Measurements from ENCODE around the gene ZNF536. TPM values are rescaled to one million over a fixed set of nuclear protein-coding genes. Genes with fewer than 3 reads are reported as not detected.

The ZNF536 gene
- total RNA-seq, 1 experiment from 2014 or later, result 2.7 TPM

GRCh38 chr19:30579419-30579818, 207.2 kb downstream of the ZNF536 start:
- in situ Hi-C loops (cut with HindIII; ENCODE audit: low pct_unique_long_range_greater_than_20kb, low sequenced_read_pairs), result no loop called here
- DNase-seq (ENCODE audit: low read depth, low spot score), result no peak

- in situ Hi-C loops (cut with HindIII; ENCODE audit: low pct_unique_long_range_greater_than_20kb, low sequenced_read_pairs), result no loop called here
- no peak for DNase-seq (ENCODE audit: low read depth, low spot score)
Observed at GRCh38 chr19:30580673-30581072, 208.5 kb downstream of the ZNF536 start.

- in situ Hi-C loops (cut with HindIII; ENCODE audit: low pct_unique_long_range_greater_than_20kb, low sequenced_read_pairs), result no loop called here
- no peak for DNase-seq (ENCODE audit: low read depth, low spot score)
Observed at GRCh38 chr19:30584090-30584489, 211.9 kb downstream of the ZNF536 start.

- in situ Hi-C loops (cut with HindIII; ENCODE audit: low pct_unique_long_range_greater_than_20kb, low sequenced_read_pairs), result no loop called here
- no peak for DNase-seq (ENCODE audit: low read depth, low spot score)
Observed at GRCh38 chr19:30587869-30588268, 215.7 kb downstream of the ZNF536 start.

- in situ Hi-C loops (cut with HindIII; ENCODE audit: low pct_unique_long_range_greater_than_20kb, low sequenced_read_pairs), result no loop called here
- no peak for DNase-seq (ENCODE audit: low read depth, low spot score)
Observed at GRCh38 chr19:30590596-30591229, 218.5 kb downstream of the ZNF536 start.

GRCh38 chr19:30593356-30593755, 221.2 kb downstream of the ZNF536 start:
- no peak for DNase-seq (ENCODE audit: low read depth, low spot score)
- in situ Hi-C loops (cut with HindIII; ENCODE audit: low pct_unique_long_range_greater_than_20kb, low sequenced_read_pairs), result no loop called here

- DNase-seq (ENCODE audit: low read depth, low spot score), result no peak
- in situ Hi-C loops (cut with HindIII; ENCODE audit: low pct_unique_long_range_greater_than_20kb, low sequenced_read_pairs), result no loop called here
Observed at GRCh38 chr19:30593975-30594745, 222.0 kb downstream of the ZNF536 start.

GRCh38 chr19:30596268-30596667, 224.1 kb downstream of the ZNF536 start:
- in situ Hi-C loops (cut with HindIII; ENCODE audit: low pct_unique_long_range_greater_than_20kb, low sequenced_read_pairs), result no loop called here
- DNase-seq (ENCODE audit: low read depth, low spot score), result no peak

GRCh38 chr19:30596813-30597399, 224.7 kb downstream of the ZNF536 start:
- DNase-seq (ENCODE audit: low read depth, low spot score), result no peak
- in situ Hi-C loops (cut with HindIII; ENCODE audit: low pct_unique_long_range_greater_than_20kb, low sequenced_read_pairs), result no loop called here

- no peak for DNase-seq (ENCODE audit: low read depth, low spot score)
- in situ Hi-C loops (cut with HindIII; ENCODE audit: low pct_unique_long_range_greater_than_20kb, low sequenced_read_pairs), result no loop called here
Observed at GRCh38 chr19:30598688-30599087, 226.5 kb downstream of the ZNF536 start.

- in situ Hi-C loops (cut with HindIII; ENCODE audit: low pct_unique_long_range_greater_than_20kb, low sequenced_read_pairs), result no loop called here
- DNase-seq (ENCODE audit: low read depth, low spot score), result no peak
Observed at GRCh38 chr19:30602661-30603350, 230.6 kb downstream of the ZNF536 start.

- in situ Hi-C loops (cut with HindIII; ENCODE audit: low pct_unique_long_range_greater_than_20kb, low sequenced_read_pairs), result no loop called here
- DNase-seq (ENCODE audit: low read depth, low spot score), result no peak
Observed at GRCh38 chr19:30604657-30605056, 232.5 kb downstream of the ZNF536 start.

- in situ Hi-C loops (cut with HindIII; ENCODE audit: low pct_unique_long_range_greater_than_20kb, low sequenced_read_pairs), result no loop called here
- DNase-seq (ENCODE audit: low read depth, low spot score), result no peak
Observed at GRCh38 chr19:30605333-30605732, 233.1 kb downstream of the ZNF536 start.

- no peak for DNase-seq (ENCODE audit: low read depth, low spot score)
- in situ Hi-C loops (cut with HindIII; ENCODE audit: low pct_unique_long_range_greater_than_20kb, low sequenced_read_pairs), result no loop called here
Observed at GRCh38 chr19:30606114-30607050, 234.2 kb downstream of the ZNF536 start.

Data from SK-MEL-5 (cell line).